K562 (cell line): Measurements from ENCODE around the gene SLC20A1. TPM values are rescaled to one million over a fixed set of nuclear protein-coding genes. Genes with fewer than 3 reads are reported as not detected.

Experiments
- ATAC-seq: fragments of 200-7000 bp; cut with Tn5 transposase; 3 replicates; pipeline ENCODE4 v1.9.1; 2020; ENCODE audit warnings: moderate library complexity
- BruUV-seq: library from RNA; stranded (reverse); fragments of 400-500 nt; replicated peaks from 2 replicates; lab custom pipeline; 2021; lab: Mats Ljungman, UMichigan
- CTCF ChIA-PET: fragments of 300-600 bp; formaldehyde crosslinking; extraction: SDS; loops from one replicate; lab custom pipeline; 2021; ENCODE audit warnings: low intra/inter-chr PET ratio; lab: Yijun Ruan, JAX
- POLR2A ChIA-PET: fragments of 300-600, 350-650 bp; sonication (Branson Sonifier 250); formaldehyde crosslinking; extraction: SDS; loops from one replicate; lab custom pipeline; 2021; ENCODE audit warnings: antibody characterized with exemption, inconsistent platforms; lab: Yijun Ruan, JAX
- DNase-seq, 4 experiments: peaks; one replicate each; pipeline versions ENCODE4 v3.0.0 to v3.0.0-alpha.2; 2011 to 2018; ENCODE audit warnings: low spot score in 3 of 4, mixed read lengths in 3 of 4; ENCODE audit errors: extremely low read depth in 1 of 4
- FAIRE-seq: peaks from 2 replicates; lab custom pipeline; 2011; peaks lifted over from hg19 to GRCh38; lab: Jason Lieb, UNC
- H2AFZ ChIP-seq: 2 replicates; pipeline ENCODE4 v1.6.0; 2011; ENCODE audit warnings: low read depth, low read length, control low read depth, inconsistent platforms
- H3K27ac ChIP-seq: fragments of 200-600 bp; 3 replicates; pipeline ENCODE4 v1.8.0; 2011; ENCODE audit warnings: low read depth, mild to moderate bottlenecking, control low read depth, inconsistent platforms, low read length, moderate library complexity, mixed read lengths; ENCODE audit errors: extremely low read depth
- H3K27me3 ChIP-seq, 2 experiments: fragments of 300-600 bp in 1 of 2; 2 replicates in 1 of 2; 3 replicates in 1 of 2; pipeline versions ENCODE4 v1.6.0 to v1.8.0; 2011; ENCODE audit warnings: inconsistent platforms in 2 of 2, low read length in 2 of 2, mild to moderate bottlenecking in 1 of 2, mixed read lengths in 1 of 2, moderate library complexity in 1 of 2; ENCODE audit not compliant: control insufficient read depth in 2 of 2, insufficient read depth in 2 of 2
- H3K36me3 ChIP-seq: fragments of 300-600 bp; 3 replicates; pipeline ENCODE4 v1.8.0; 2011; ENCODE audit warnings: mild to moderate bottlenecking, low read length, inconsistent platforms; ENCODE audit not compliant: control insufficient read depth, insufficient read depth
- H3K4me1 ChIP-seq, 2 experiments: fragments of 200-600 bp in 1 of 2; replicated peaks in 1 of 2; 2 replicates in 1 of 2; 3 replicates in 1 of 2; pipeline versions ENCODE4 v1.5.1 to v1.8.0; 2011; ENCODE audit warnings: inconsistent platforms in 2 of 2, low read length in 2 of 2, mild to moderate bottlenecking in 1 of 2, mixed read lengths in 1 of 2, moderate library complexity in 1 of 2; ENCODE audit not compliant: control insufficient read depth in 2 of 2, insufficient read depth in 2 of 2
- H3K4me2 ChIP-seq: 2 replicates; pipeline ENCODE4 v1.6.1; 2011; ENCODE audit warnings: low read length, control low read depth, inconsistent platforms, mixed read lengths; ENCODE audit not compliant: insufficient read depth
- H3K4me3 ChIP-seq: fragments of 200-600 bp; sonication (generic), shearing (Covaris generic); 2 replicates; pipeline ENCODE4 v1.5.1; 2016; ENCODE audit warnings: control low read depth, inconsistent platforms
- H3K79me2 ChIP-seq: fragments of 200-600 bp; 3 replicates; pipeline ENCODE4 v1.8.0; 2011; ENCODE audit warnings: low read length, inconsistent platforms; ENCODE audit not compliant: control insufficient read depth, insufficient read depth
- H3K9ac ChIP-seq, 2 experiments: 2 replicates each; pipeline versions ENCODE4 v1.6.0 to v1.6.1; 2011; ENCODE audit warnings: low read depth in 2 of 2, low read length in 2 of 2, control low read depth in 1 of 2, inconsistent platforms in 1 of 2, mild to moderate bottlenecking in 1 of 2, mixed read lengths in 1 of 2; ENCODE audit not compliant: insufficient read depth in 1 of 2
- H3K9me1 ChIP-seq: one replicate; pipeline ENCODE4 v1.6.0; 2011; ENCODE audit warnings: inconsistent platforms, mild to moderate bottlenecking, low read length, moderate library complexity; ENCODE audit not compliant: control insufficient read depth, insufficient read depth
- H3K9me3 ChIP-seq: replicated peaks from 2 replicates; pipeline ENCODE4 v1.5.1; 2011; ENCODE audit warnings: low read depth, low read length, inconsistent platforms; ENCODE audit not compliant: control insufficient read depth, insufficient read depth
- H4K20me1 ChIP-seq: replicated peaks from 2 replicates; pipeline ENCODE4 v1.6.1; 2011; ENCODE audit warnings: low read length, inconsistent platforms, mixed read lengths; ENCODE audit not compliant: control insufficient read depth, insufficient read depth
- CCNT2 ChIP-seq: IDR thresholded peaks from 2 replicates; pipeline ENCODE4 v1.6.1; 2011; ENCODE audit warnings: borderline replicate concordance, low read depth, mild to moderate bottlenecking, moderate library complexity, mixed read lengths, low read length; ENCODE audit not compliant: insufficient read length; ENCODE audit errors: extremely low read depth
- CREBBP ChIP-seq: IDR thresholded peaks from one replicate; pipeline ENCODE4 v1.6.1; 2012; ENCODE audit warnings: low read depth, mild to moderate bottlenecking, control low read depth, inconsistent platforms, low read length
- CSDE1 ChIP-seq, 2 experiments: fragments of 450-650 bp; IDR thresholded peaks; 2 replicates each; pipeline ENCODE4 v1.6.1; 2016; ENCODE audit warnings: mild to moderate bottlenecking in 1 of 2
- HDAC6 ChIP-seq: IDR thresholded peaks from 2 replicates; pipeline ENCODE4 v1.6.1; 2012; ENCODE audit warnings: low read depth, mild to moderate bottlenecking, control low read depth, inconsistent platforms, low read length, moderate library complexity
- L3MBTL2 ChIP-seq: fragments of 450-650 bp; IDR thresholded peaks from 2 replicates; pipeline ENCODE4 v1.6.1; 2016; ENCODE audit warnings: mild to moderate bottlenecking, moderate library complexity
- NR1H2 ChIP-seq: sonication (generic); formaldehyde crosslinking; IDR thresholded peaks from 2 replicates; pipeline ENCODE4 v1.4.0; 2020; ENCODE audit warnings: mild to moderate bottlenecking, missing genetic modification reagents
- NR2C1 ChIP-seq, 2 experiments: fragments of 450-650 bp; IDR thresholded peaks; 2 replicates each; pipeline ENCODE4 v1.6.1; 2017; ENCODE audit warnings: mild to moderate bottlenecking in 2 of 2, antibody characterized with exemption in 1 of 2, inconsistent platforms in 1 of 2, missing compliant biosample characterization in 1 of 2, missing genetic modification characterization in 1 of 2
- PHB2 ChIP-seq: fragments of 450-650 bp; IDR thresholded peaks from 2 replicates; pipeline ENCODE4 v1.6.1; 2017; ENCODE audit warnings: low read depth
- RFX5 ChIP-seq: IDR thresholded peaks from 2 replicates; pipeline ENCODE4 v1.6.1; 2011; ENCODE audit warnings: low read depth, mild to moderate bottlenecking, improper control_type of control experiment, low read length
- STAT5A ChIP-seq: IDR thresholded peaks from 2 replicates; pipeline ENCODE4 v1.6.1; 2012; ENCODE audit warnings: low read length, inconsistent platforms, borderline replicate concordance
- ZNF431 ChIP-seq: sonication (generic); formaldehyde crosslinking; IDR thresholded peaks from 2 replicates; pipeline ENCODE4 v1.8.0; 2022; ENCODE audit warnings: mild to moderate bottlenecking, missing genetic modification reagents
- ZNF592 ChIP-seq: fragments of 450-650 bp; IDR thresholded peaks from 2 replicates; pipeline ENCODE4 v1.6.1; 2017; ENCODE audit warnings: antibody characterized with exemption, mild to moderate bottlenecking
- ZNF785 ChIP-seq: fragments of 250-450 bp; sonication (Bioruptor Pico); IDR thresholded peaks from 2 replicates; pipeline ENCODE4 v1.4.0; 2020; ENCODE audit warnings: mild to moderate bottlenecking
- WGBS: fragments of 100-300 bp; shearing (Covaris generic); methylation state at CpG from one replicate; pipeline ENCODE4 v1.1.6; 2016; ENCODE audit warnings: low coverage, mixed read lengths; ENCODE audit not compliant: insufficient coverage; ENCODE audit errors: missing lambda C conversion rate; 5-methylcytosine and 5-hydroxymethylcytosine counted together
- in situ Hi-C: fragments of 300-500 bp; cut with MboI; formaldehyde crosslinking; loops from 4 replicates; pipeline ENCODE4 v1.15.0; 2018; ENCODE audit warnings: inconsistent platforms, mixed read lengths
- intact Hi-C: fragments of 100-400 bp; cut with micrococcal nuclease; formaldehyde crosslinking; loops from 2 replicates; pipeline ENCODE4 v1.14.2; 2022
- polyA plus RNA-seq, 8 experiments: library from polyadenylated mRNA; depleted of rRNA in 4 of 8; stranded (reverse) in 5 of 8; unstranded in 3 of 8; fragments of >200 nt; fragmentation: Nextera tagmentation in 2 of 8; fragmentation: Illumina TruSeq in 1 of 8; extraction: Ambion mirVana in 2 of 8; extraction: Trizol in 1 of 8; gene quantifications; 2 replicates each; pipeline versions ENCODE4 v1.2.1 to v1.2.3, GENCODE V29; 2011 to 2014; ENCODE audit warnings: inconsistent platforms in 1 of 8, missing spikeins in 1 of 8
- total RNA-seq, 7 experiments: library from RNA; depleted of rRNA in 6 of 7; stranded (reverse); fragments of >200 nt in 6 of 7; fragmentation: Illumina TruSeq in 2 of 7; extraction: Trizol in 2 of 7; gene quantifications; 2 replicates each; pipeline versions ENCODE4 v1.2.1 to v1.2.3, GENCODE V29; 2011 to 2021; ENCODE audit warnings: low replicate concordance in 1 of 7
- TF ChIP-seq, protein P1 (sequence below), 2 experiments: IDR thresholded peaks; 2 replicates each; pipeline ENCODE4 v1.6.1; 2011; ENCODE audit warnings: borderline replicate concordance in 1 of 2, control low read depth in 1 of 2, low read depth in 1 of 2, low read length in 1 of 2, mild to moderate bottlenecking in 1 of 2, mixed read lengths in 1 of 2, moderate library complexity in 1 of 2; ENCODE audit not compliant: insufficient read depth in 1 of 2, insufficient read length in 1 of 2, poor library complexity in 1 of 2, severe bottlenecking in 1 of 2; ENCODE audit errors: extremely low read depth in 1 of 2

SLC20A1 gene
- total and polyA plus RNA-seq, 9 of the 15 experiments (the other 6 are each of a cell fraction or from before 2014, with no cell fraction given): 53.8 to 150 (median 74.7) TPM

GRCh38 chr2:112682101-112682500 lies 36.4 kb downstream of the SLC20A1 start:
- POLR2A ChIA-PET: interaction anchor here (2.1 to 3.1 kb wide), 5 partner anchors 8 to 37 kb away, joined by 5 to 12 read pairs (median 9); partner anchors contain the start of gene SLC20A1
- Histone ChIP-seq H3K9ac (peak overlapping the region in 1 of 2 experiments; percentile 60; a peak in 1 of 4 replicates), H3K27ac (no peak overlapping the region), H3K4me1 (peaks cover 28 to 53% of the 10 kb centered on the region in 2 experiments), H4K20me1 (no peaks in the 10 kb centered on the region), H3K27me3 (no peaks in the 10 kb centered on the region), H3K9me3 (no peaks in the 10 kb centered on the region), H3K9me1 (no peaks in the 10 kb centered on the region), H3K36me3 (no peaks in the 10 kb centered on the region), H2AFZ (peak overlapping the region; percentile 77), H3K79me2 (no peaks in the 10 kb centered on the region), H3K4me2 (no peak overlapping the region), H3K4me3 (no peak overlapping the region)
- ATAC-seq (no peak), DNase-seq (no peak), FAIRE-seq (no peak)
- in situ Hi-C loops (no loop called here), intact Hi-C loops (no loop called here)
- no TSS peak for BruUV-seq
- CTCF ChIA-PET: no interaction called here
- 66% methylated on average over 7 of the region's 7 CpGs for WGBS
- no peak for TF ChIP-seq ZNF785 (CRISPR knock-in tag)
- TF ChIP-seq CSDE1 (IDR thresholded peaks at IDR 0.05): no peak
- 0 out of 2 replicates have a peak, but pooled peaks have one; percentile 40 for TF ChIP-seq ZNF592
- TF ChIP-seq RFX5: no peak
- no peak for TF ChIP-seq STAT5A
- no peak for TF ChIP-seq PHB2
- no peak for TF ChIP-seq NR1H2 (CRISPR knock-in tag)
- TF ChIP-seq L3MBTL2: peak; percentile 62
- TF ChIP-seq HDAC6: no peak
- TF ChIP-seq NR2C1 (IDR thresholded peaks at IDR 0.05): no peak
- no peak for TF ChIP-seq NR2C1 (tag; IDR thresholded peaks at IDR 0.05)
- TF ChIP-seq, protein P1, sequence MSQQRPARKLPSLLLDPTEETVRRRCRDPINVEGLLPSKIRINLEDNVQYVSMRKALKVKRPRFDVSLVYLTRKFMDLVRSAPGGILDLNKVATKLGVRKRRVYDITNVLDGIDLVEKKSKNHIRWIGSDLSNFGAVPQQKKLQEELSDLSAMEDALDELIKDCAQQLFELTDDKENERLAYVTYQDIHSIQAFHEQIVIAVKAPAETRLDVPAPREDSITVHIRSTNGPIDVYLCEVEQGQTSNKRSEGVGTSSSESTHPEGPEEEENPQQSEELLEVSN (IDR thresholded peaks at IDR 0.05; ENCODE audit: borderline replicate concordance in 1 of 2, extremely low read depth in 1 of 2, insufficient read depth in 1 of 2, insufficient read length in 1 of 2, low read depth in 1 of 2, low read length in 1 of 2, poor library complexity in 1 of 2, severe bottlenecking in 1 of 2): peak in 1 of 2 experiments; percentile 41
- no peak for TF ChIP-seq ZNF431
- TF ChIP-seq CCNT2: no peak
- TF ChIP-seq CREBBP: no peak
